GM12875 (cell line): Measurements from ENCODE around the gene BLCAP.

ENCODE experiments used
- H3K4me3 ChIP-seq: one replicate; pipeline ENCODE4 v1.5.1; 2011; ENCODE audit warnings: low read depth, low read length, control low read depth
- CTCF ChIP-seq: IDR thresholded peaks from 2 replicates; pipeline ENCODE4 v1.5.1; 2011; ENCODE audit warnings: low read depth, mild to moderate bottlenecking, control low read depth, inconsistent platforms, low read length, moderate library complexity, borderline replicate concordance; ENCODE audit not compliant: insufficient read depth

The BLCAP gene

GRCh38 chr20:37523012-37523391 is 4.7 kb downstream of the BLCAP start:
- H3K4me3 ChIP-seq, result no peak overlapping the region
- TF ChIP-seq CTCF, result no peak

- no peak for TF ChIP-seq CTCF
- no peak overlapping the region for H3K4me3 ChIP-seq
These were observed 5.2 kb downstream of the BLCAP start for GRCh38 chr20:37522260-37523011.

GRCh38 chr20:37521061-37521771 is 6.5 kb downstream of the BLCAP start, which contains the start of gene NNAT:
Gene NNAT, plus strand, starts transcription at chr20:37521250. Its CDS starts 82 bp downstream, at chr20:37521332.
- H3K4me3 ChIP-seq, result peak within 1 kb of the TSS; percentile 52
- no peak for TF ChIP-seq CTCF

GRCh38 chr20:37520419-37520955 is 7.2 kb downstream of the BLCAP start:
- H3K4me3 ChIP-seq, result peak overlapping the region; percentile 23

GRCh38 chr20:37519508-37520418 is 7.9 kb downstream of the BLCAP start:
- TF ChIP-seq CTCF, result no peak
- peak overlapping the region; percentile 23 for H3K4me3 ChIP-seq

More at GRCh38 chr20:37520419-37520955, 7.2 kb downstream of the BLCAP start:
- TF ChIP-seq CTCF, result no peak

GRCh38 chr20:37518606-37519507 is 8.8 kb downstream of the BLCAP start:
- TF ChIP-seq CTCF, result no peak
- H3K4me3 ChIP-seq, result no peak overlapping the region
